NCI-H2227 treated with DMSO at 0.1 percent for 48 hours (cell line): ENCODE results near the gene TFAP2C.
"Not testable (repeated sequence)": the region's sequence is repeated elsewhere in the genome, so short reads cannot be mapped to it uniquely, and the experiment has no call there.

Experiments used
- DNase-seq: peaks from one replicate; lab custom pipeline; 2025; lab: John Stamatoyannopoulos, UW

The TFAP2C gene

DNA sequence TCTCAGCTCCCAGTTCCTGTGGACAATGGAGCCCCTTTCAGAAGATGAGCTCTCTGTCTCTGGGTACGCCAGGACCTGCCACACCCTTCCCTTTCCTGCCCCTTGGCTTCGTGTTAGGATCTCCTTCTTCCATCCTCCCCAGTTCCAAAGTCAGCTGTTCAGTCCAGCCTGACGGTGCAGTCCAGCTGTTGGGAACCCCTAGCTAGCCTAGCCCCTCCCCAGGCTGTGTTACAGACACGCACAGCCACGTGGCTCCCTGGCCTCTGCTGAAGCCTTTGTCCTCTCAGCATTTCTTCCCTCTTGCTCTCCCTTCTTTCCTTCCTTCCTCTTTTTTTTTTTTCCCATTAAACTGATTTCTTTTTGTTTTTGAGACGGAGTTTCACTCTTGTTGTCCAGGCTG, 12.4 kb upstream of the TFAP2C start:
- DNase-seq, result no peak

GRCh38 chr20:56617489-56617888, 11.6 kb upstream of the TFAP2C start:
- no peak for DNase-seq

DNA sequence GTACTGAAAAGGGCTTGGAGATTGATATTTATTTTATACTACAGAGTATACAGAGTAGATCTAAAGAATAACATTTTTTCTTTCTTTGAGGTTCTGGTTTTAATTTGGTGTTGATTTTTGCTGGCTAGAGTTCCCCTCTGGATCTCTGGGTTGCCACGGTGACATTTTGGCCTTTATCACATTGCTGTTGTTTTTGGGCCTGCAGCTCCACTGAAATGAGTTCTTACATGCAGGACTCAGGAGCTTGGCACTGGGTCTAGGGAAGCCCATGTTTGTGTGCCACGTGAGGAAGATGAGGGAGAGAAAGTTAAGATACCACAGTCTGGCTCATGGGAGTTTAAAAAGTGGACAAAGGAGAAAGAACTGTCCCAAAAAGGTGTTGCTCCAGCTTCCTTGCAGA, 7.4 kb upstream of the TFAP2C start:
- no peak for DNase-seq

- not testable (repeated sequence) for DNase-seq
Observed at GRCh38 chr20:56623930-56624329, 5.2 kb upstream of the TFAP2C start.

- no peak for DNase-seq
Observed at GRCh38 chr20:56624786-56625681, 4.1 kb upstream of the TFAP2C start.

GRCh38 chr20:56625837-56626236, 3.3 kb upstream of the TFAP2C start:
- no peak for DNase-seq

DNA sequence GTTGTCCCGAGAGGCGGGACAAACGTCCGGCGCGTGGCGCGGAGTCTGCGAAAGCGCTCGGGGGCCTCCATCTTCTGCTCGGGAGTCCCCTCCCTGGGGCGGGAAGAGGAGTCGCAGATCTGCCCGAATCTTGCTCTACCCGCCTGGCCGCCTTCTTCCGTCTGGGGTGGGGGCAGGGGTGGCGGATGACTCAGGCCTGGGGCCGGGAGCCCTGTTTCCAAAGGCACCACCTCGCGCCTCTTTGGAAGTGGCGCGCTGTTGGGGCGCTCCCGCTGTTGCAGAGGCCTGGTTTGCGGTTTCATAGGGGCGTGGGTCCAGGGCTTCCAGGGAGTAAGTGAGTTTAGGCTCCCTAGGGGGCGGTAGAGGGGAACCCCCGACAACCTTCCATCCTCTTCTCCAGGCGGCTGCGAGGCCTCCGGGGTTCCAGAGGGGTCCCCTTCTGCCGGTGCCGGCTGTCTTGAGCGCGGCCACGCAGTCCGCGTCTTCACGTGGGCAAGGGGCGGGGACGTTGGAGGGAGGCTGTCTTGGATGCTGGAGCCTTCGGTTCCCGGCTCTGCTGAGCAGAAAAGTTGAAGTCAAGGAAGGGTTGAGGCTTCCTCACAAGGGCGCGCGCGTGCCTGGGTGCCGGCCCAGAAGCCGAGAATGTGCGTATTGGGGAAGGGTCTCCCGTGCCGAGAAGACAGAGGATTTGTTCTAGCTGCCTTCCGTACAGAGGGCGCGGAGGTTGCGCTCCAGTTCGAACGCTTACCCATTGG, 2.6 kb upstream of the TFAP2C start:
- no peak for DNase-seq

DNA sequence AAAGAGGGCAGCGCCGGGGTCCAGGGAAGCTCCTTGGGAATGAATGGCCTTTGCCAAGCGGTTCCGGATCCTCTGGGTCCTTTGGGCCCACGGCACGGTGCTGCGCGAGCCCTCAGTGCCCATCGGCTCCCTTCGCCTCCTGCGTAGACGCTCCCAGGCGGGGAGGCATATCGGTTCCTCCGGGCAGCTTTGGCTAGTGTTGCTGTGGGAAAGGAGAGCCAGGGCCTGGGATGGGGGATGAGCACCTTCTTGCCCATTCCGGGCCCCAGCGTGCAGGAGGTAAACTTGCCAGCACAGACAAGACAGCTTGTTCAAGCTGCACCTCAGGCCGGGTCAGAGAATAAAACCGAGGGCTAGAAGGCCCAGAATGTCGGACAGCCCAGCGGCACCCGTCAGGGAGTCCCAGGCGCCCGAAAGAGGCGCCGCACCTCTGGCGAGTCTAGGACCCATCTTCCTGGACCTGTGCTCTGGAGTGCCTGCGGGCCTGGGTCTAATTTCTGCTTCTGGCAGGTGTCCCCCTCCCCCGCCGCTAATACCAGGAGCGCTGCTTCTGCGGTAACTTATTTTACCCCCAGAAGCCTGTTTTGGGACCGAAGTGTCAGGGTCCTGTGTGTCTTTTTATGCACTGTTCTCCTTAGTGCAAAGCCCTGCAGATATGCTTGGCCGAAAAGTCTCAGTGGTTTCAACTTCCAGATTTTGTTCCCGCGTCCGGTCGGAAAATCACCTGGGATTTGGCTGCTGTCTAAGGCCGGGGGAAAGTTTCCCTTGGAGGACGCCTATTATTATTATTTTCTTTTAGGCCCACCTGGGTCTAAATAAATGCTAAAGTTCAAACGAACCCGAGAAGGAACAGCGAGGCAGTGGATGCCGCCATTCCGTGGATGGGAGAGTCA, 1.7 kb upstream of the TFAP2C start:
- no peak for DNase-seq

GRCh38 chr20:56628015-56628872, 862 bp upstream of the TFAP2C start:
- no peak for DNase-seq

GRCh38 chr20:56629464-56630085, 469 bp downstream of the TFAP2C start:
- DNase-seq, result no peak

- DNase-seq, result no peak
Observed at GRCh38 chr20:56630086-56630493, 984 bp downstream of the TFAP2C start.

- DNase-seq, result no peak
Observed at GRCh38 chr20:56630506-56631317, 1.6 kb downstream of the TFAP2C start.

DNA sequence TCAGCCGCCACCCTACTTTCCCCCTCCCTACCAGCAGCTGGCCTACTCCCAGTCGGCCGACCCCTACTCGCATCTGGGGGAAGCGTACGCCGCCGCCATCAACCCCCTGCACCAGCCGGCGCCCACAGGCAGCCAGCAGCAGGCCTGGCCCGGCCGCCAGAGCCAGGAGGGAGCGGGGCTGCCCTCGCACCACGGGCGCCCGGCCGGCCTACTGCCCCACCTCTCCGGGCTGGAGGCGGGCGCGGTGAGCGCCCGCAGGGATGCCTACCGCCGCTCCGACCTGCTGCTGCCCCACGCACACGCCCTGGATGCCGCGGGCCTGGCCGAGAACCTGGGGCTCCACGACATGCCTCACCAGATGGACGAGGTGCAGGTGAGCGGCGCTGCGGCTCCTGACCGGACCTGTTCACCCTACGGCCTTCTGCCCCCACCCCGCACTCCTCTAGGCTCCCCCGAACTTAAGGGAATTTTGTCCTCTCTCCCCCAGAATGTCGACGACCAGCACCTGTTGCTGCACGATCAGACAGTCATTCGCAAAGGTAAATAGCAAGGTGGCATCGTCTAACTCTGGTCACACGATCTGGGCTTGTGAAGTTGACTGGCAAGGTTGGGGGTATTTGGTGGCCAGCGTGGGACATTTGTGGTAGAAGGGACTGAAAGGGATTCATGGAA, 2.3 kb downstream of the TFAP2C start:
- DNase-seq, result no peak

GRCh38 chr20:56631990-56632327, 2.9 kb downstream of the TFAP2C start:
- DNase-seq, result no peak

- no peak for DNase-seq
Observed at GRCh38 chr20:56634307-56634706, 5.2 kb downstream of the TFAP2C start.

DNA sequence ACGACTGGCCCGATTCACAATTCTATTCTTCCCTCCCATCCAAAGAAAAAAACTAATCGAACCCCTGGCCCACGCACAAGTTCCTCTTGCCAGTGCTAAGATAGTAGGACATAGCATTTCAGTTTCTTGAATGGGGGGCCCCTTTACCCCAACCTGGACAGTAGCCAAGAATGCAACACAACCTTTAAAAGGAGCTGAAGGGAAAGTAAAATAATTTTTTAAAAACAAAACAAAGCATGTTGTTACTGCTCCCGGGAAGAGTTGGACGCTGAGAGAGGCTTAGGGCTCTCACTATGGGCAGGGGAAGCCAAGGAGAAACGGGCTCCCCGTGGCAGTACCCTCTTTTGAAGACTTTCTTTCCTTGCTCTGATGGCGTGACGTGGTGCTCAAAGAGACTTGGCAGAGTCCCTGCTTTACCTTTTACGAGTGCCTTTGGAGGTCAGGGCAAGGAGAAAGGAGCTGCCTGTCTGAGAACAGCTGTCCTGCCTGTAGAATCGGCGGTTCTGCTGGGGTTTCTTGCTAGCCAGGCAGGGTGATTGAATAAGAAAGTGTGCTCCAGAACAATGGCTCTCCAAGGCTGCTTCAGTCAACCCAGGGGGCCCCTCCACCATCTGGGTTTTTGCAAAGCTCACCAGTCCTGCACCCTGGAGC, 5.8 kb downstream of the TFAP2C start:
- no peak for DNase-seq

- no peak for DNase-seq
Observed at GRCh38 chr20:56636716-56637115, 7.6 kb downstream of the TFAP2C start.

DNA sequence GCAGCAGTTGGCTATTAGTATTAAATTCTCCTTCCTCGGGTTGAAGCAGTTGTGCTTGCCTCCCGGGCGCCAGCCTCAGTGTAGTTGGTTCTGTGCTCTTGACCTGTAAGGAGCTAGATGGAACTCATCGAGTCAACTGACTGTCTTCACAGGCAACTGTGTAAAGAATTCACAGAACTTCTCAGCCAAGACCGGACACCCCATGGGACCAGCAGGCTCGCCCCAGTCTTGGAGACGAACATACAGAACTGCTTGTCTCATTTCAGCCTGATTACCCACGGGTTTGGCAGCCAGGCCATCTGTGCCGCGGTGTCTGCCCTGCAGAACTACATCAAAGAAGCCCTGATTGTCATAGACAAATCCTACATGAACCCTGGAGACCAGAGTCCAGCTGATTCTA, 8.5 kb downstream of the TFAP2C start:
- DNase-seq, result no peak

DNA sequence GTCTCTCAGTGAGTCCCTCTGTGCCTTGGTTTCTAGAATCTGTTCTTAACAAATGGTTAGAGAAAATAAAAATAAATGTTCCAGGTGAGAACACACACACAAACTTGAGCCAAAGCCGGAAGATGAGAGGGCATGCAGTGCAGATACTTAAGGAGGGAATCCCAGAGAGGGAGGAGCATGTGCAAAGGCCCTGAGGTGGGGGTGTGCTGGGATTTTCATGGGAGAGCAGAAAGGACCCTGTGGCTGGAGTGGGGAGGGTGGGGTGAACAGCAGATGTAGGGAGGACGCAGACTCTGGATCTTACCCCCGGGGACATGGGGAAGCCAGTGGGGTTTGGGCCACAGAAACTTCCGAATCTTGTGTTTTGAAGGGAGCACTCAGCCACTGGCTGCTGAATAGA, 17.5 kb downstream of the TFAP2C start:
- no peak for DNase-seq
